ENCODE results near the gene FLYWCH2.

FLYWCH2 gene

DNA sequence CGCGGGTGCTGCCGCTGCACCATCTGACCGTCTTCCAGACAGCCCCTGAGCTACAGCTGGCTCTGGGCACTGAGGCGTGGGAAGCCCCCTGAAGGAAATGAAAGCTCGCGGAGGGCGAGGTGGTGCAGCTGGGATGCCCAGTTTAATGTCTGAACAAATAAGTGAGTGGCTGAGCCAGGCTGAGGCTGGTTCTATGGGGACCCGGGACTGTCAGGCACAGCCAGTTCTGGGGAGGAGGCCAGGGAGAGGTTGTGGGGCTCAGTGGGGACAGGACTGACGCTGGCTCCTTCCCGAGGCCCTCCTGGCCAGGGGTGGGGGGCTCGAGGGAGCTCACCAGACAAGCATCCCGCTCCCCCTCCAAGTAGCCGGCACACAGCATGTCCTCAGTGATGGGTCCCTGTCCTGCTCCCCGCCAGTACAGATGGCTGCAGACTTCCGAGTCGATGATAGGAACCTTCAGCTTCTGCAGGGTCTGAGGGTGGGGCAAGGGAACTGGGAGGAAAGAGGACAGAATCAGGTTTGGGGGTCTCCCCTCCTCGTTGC, 29.4 kb upstream of the FLYWCH2 start:
- no peak for DNase-seq (ENCODE audit: low read depth in 2 of 2, low spot score in 1 of 2)

DNA sequence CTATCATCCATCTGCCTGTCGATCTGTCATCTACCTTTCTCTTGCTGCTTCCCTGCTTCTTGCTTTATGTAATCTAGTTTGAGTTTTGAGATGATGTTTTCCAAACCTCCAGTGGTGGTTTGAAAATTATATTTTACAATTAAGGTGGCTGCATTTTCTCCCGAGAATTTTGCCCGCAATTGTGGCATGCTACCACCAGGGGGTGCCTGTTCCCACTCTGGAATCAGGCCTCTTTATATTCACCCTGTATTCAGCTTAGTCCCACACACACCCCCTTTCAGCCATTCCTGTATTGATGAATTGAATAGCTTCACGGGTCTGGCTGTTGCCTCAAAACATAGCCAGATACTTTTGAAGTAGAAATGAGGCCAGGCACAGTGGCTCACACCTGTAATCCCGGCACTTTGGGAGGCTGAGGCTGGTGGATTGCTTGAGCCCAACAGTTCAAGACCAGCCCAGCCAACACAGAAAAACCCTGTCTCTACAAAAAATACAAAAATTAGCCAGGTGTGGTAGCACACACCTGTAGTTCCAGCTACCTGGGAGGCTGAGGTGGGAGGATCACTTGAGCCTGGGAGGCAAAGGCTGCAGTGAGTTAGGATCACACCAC, 28.2 kb upstream of the FLYWCH2 start:
- DNase-seq (ENCODE audit: low read depth in 2 of 2, low spot score in 1 of 2) = no peak

DNA sequence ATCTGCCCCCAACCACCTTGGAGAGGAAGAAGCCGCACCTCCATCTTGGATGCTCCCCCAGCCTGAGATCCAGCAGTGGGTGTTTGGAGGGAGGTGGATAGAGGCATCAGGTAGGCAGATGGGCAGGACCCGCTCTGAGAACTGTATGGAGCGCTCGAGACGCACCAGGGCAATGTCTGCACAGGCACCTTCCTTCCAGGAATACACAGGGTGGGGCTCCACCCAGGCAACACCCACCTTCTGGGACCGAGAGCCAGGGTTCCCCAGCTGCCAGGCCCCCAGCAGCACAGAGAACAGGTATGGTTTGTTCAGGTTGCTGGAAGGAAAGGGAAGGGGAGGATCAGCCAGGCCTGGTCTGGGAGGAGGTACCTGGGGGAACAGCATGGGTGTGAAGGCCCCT, 27.5 kb upstream of the FLYWCH2 start:
- no peak for DNase-seq (ENCODE audit: low read depth in 2 of 2, low spot score in 1 of 2)

DNA sequence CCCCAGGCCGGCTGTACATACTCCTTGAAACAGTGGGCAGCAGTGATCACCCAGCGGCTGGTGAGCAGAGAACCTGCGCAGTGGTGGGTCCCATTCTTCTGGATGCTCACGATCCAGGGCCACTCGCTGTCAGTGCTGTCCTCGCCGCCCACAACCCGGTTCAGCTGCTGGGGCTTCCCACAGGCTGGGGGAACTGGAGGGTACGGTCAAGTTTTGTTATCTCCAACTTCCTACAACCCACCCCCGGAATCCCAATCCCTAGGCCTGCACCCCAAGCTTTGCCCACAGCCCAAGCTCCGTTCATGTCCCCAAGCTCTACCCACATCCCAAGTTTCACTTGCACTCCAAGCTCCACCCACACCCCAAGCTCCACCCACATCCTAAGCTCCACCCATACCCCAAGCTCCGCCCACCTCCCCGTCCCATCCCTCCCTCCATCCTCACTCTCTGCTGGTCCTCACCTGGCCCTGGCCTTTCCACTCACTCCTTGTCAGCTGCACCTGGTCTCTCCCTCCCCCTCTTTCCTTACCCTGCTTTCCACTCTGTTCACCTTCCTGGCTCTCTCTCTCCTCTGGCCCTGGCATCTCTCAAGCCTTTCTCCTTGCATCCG, 26.8 kb upstream of the FLYWCH2 start:
- DNase-seq (ENCODE audit: low read depth in 2 of 2, low spot score in 1 of 2) = no peak

DNA sequence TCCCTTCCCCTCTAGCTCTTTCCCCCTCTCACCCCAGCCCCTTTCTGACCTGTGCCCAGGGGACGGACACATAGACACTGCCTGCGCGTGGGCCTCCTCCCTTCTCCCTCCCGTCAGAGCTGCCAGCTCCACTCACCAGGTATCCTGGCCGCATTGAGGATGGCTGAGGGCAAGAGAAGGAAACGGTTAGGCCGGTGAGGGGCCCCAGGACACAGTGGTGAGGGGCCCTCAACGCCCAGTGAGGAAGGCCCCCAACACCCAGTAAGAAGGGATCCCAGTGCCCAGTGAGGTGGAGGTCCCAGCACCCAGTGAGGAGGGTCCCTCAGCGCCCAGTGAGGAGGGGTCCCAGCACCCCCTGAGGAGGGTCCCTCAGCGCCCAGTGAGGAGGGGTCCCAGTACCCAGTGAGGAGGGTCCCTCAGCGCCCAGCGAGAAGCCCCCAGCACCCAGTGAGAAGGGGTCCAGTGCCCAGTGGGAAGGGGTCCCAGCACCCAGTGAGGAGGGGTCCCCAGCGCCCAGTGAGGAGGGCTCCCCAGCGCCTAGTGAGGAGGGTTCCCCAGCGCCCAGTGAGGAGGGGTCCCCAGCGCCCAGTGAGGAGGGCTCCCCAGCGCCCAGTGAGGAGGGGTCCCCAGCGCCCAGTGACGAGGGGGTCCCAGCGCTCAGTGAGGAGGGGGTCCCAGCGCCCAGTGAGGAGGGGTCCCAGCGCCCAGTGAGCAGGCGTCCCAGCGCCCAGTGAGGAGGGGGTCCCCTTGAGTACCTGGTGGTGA, 26.1 kb upstream of the FLYWCH2 start:
- no peak for DNase-seq (ENCODE audit: low read depth in 2 of 2, low spot score in 1 of 2)

DNA sequence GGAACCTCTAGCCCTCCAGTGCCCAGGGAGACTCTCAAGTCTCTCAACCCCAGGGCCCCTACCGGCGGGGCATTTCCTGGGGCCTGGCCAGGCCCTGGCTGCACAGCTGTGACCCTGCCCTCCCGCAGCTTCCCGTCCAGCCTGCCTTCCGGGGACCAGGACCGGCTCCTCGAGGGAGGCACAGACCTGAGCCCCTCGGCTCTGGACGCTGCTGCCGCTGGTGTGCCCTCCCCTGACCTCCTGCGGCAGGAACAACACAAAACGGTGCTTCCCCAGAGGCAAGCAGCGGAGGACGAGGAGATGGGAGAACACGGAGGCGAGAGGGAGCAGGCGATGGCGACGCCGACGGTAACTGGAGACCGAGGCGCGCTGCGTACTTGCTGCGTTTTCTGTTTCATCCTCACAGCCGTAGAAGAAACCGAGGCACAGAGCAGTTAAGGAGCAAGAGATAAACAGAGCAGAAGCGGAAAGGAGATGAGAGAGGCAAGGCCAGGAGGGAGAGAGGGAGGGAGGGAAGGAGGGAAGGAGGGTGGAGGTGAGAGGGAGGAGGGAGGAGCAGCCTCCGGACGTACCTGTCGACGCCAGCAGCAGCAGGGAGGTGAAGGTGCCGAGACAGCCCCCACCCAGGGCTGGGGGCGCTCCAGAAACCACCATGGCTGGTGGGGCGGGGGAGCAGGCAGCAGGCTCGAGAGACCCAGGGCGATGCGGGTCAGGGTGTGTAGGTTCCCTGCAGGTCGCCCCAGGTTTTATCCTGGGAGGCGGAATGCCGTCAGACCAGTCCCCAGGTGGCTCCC, 25.4 kb upstream of the FLYWCH2 start, which contains the start of gene PRSS22:
Gene PRSS22, minus strand, starts transcription at position 720 of the 794 bp plus-strand sequence. Its CDS starts 66 bp downstream, at position 654.
- DNase-seq (ENCODE audit: low read depth in 2 of 2, low spot score in 1 of 2) = no peak

DNA sequence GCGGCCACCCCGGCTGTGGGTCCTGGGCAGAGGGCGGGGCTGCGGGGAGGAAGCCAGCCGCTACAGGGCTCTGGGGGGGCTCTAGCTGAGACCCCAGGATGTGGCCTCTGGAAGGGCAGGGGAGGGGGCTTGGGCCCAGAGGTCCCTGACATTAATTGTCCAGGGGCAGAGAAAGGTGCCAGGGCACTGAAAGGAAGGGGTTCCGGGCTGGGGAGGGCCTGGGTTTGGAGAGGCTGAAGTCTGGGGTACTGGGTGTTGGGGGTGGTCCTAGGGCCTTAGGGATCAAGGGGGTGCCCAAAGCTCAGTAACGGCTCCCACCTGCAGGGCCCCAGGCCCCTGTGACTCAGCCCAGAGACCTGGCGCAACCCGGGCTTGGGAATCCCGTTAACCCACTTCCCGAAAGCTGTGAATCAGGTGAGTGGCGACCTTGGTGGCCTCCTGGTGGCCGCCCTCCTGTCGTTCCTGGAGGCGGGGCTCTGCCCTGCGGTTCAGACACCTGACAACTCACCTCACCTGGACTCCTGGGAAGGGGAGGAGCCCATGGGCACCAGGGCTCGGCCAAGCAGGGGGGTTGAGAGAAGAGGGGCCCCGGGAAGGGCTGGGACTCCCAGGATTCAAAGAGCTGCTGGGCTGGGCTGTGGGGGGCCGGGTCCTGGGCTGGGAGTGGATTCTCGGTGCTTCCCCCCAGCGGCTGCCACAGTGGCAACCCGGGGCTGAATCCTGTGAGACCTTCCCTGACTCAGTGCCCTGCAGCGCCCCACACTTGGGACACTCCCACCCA, 24.6 kb upstream of the FLYWCH2 start:
- DNase-seq (ENCODE audit: low read depth in 2 of 2, low spot score in 1 of 2) = no peak

DNA sequence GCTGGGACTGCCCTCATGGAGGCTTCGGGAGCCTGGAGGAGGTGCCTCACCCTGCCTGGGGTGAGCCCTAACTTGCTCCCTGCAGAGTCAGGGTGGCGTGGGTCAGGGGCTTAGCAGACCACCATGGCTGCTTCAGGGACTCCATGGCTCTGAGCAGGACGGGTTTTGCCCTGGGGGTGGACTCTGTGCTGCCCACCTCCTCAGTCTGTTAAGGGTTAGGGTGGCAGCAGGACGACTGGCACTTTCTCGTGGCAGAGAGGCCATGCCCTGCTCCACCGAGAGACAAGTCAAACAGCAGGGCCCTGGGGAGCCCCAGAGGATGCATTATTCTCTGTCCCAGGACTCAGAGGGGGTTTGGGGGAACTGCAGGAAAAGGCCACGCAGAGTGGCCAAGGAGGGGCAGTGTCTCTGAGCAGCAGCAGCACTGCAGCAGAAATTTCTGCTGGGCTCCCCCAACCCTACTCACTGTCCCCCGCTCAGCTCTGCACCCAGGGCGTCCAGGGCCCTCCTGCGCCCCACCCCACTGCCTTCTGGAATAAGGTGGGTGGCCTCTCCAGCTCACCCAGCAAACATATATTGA, 23.2 kb upstream of the FLYWCH2 start:
- DNase-seq (ENCODE audit: low read depth in 2 of 2, low spot score in 1 of 2) = no peak

DNA sequence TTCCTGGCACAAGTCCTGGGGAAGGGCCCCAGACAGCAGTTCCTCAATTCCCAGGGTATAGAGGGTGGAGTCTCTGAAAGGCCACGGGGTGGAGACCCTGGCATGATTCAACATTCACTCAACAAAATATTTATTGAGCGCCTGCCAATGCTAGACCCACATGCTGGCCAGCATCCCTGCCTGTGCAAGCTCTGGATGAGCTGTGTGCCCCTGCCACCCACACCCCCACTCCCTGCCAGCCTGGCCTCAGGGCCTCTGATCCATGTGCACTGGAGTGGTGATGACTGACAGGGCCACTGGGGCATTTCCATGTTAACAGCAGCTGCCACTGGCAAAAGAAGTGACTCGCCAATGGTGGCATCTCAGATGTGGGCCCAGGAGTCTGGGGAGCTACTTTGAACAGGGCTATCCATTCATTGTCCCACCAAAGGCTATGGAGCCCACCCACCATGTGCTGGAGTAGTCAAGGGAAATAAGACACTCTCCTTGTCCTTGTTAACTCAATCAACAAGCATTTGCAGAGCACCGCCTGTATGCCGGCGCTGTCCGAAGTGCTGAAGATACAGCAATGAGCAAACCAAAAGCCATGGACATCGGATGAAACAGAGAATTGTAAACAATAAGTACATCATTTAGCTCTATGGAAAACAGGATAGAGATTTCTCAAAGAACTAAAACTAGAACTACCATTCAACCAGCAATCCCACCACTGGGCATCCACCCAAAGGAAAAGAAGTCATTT, 22.0 kb upstream of the FLYWCH2 start:
- no peak for DNase-seq (ENCODE audit: low read depth in 2 of 2, low spot score in 1 of 2)

DNA sequence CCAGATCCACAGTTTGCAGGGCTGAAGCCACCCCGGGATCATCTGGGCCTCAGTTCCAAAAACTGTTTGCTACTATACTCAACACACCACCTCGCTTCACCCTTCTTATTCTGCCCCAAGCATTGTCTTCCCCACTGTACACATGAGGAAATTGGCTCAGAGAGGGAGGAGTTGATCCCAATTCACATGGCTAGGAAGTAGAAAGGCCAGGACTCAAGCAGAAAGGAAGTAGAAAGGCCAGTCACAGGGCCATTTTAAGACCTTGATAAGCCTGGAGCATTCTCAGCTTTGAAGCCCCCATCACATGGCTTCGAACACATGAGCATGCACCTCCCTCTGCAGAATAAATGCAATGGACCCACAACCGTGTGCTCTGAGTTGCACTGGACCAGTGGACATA, 17.4 kb upstream of the FLYWCH2 start:
- no peak for DNase-seq (ENCODE audit: low read depth in 2 of 2, low spot score in 1 of 2)

DNA sequence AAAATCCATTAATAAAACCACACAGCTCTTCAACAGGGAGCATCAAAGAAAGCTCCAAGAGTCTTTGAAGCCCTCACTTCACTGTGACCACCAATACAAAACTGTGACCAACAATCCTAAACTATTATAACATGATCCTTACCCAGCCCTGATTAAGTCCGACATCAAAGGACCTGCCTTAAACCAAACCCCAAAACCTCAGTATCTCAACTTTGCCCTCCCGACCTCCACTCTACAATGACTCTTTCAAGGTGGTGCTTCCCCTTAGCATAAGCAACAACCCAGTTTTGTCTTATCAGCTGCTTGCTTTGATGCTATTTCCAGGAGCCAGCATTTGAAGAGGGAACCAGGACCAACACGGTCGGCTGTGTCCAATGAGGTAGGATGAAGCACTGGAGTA, 16.6 kb upstream of the FLYWCH2 start:
- no peak for DNase-seq (ENCODE audit: low read depth in 2 of 2, low spot score in 1 of 2)

DNA sequence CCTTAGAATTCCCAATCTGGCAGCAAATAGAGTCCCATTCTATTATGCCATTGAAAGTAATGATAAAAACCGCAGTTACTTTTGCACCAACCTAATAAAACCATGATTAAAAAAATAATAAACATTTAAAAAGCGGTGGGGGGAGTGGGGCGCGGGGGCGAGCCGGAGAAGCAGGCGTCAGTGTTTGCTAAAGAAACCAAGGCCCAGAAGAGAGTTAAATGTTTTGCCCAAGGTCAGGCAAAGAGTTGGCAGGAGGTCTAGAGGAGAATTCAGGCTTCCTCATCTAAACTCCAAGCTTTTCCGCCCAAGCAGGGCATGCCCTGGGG, 15.4 kb upstream of the FLYWCH2 start:
- DNase-seq (ENCODE audit: low read depth in 2 of 2, low spot score in 1 of 2) = no peak

DNA sequence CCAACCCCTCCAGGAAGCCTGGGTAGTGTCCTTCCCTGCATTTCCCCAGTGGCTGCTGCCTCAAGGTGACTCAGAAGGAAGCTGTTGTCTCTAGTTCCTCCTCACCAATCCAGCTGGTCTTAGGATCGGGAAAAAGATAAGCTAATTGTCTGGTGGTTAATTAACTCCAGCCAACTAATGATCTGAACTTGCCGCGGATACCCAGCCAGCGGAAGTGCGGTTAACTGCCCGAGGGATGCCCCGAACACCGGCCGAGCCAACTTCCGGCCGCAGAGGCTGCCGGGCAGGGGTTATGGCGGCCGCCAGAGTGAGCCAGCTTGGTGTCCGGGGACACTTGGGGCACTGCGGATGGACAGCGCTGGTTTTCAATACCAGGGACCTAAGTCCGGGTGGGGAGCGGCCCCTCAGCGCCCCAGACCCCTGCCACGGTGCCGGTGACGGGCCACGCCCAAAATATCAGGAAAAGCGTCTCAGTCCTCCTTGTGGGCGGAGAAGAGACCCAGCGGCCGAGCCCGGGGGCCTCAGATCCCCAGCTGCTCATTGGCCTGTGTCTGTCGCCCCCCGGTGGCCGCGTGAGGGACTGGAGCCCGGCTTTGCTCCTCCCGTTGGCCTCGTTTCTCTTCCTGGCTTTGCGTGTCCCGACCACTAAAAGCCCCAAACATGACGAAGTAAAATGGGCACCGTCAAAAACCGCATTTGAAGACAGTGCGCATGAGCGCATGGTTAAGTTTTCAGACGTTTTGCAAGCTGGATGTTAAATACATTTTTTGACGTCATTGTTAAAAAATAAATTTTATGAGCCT, 14.8 kb upstream of the FLYWCH2 start:
- DNase-seq (ENCODE audit: low read depth in 2 of 2, low spot score in 1 of 2) = peak; percentile 89 to 90

DNA sequence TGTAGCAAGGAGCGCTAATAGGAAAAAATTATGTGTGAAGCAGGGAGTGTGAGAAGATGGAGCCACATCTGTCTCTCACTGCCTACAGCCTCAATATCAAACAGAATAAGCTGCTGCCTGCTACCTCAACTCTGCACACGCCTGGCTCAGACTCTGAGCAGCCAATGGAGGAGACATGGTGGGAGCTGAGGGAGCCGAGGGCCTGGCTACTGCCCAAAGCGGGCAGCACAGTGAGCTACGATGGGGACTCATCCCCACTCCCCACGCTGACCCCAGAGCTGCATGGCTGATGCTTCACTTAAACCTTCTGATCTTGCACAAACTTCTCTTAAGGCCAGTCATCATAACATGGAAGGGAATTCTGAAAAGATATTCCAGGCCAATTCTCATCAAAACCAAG, 11.1 kb upstream of the FLYWCH2 start:
- DNase-seq (ENCODE audit: low read depth in 2 of 2, low spot score in 1 of 2) = no peak

DNA sequence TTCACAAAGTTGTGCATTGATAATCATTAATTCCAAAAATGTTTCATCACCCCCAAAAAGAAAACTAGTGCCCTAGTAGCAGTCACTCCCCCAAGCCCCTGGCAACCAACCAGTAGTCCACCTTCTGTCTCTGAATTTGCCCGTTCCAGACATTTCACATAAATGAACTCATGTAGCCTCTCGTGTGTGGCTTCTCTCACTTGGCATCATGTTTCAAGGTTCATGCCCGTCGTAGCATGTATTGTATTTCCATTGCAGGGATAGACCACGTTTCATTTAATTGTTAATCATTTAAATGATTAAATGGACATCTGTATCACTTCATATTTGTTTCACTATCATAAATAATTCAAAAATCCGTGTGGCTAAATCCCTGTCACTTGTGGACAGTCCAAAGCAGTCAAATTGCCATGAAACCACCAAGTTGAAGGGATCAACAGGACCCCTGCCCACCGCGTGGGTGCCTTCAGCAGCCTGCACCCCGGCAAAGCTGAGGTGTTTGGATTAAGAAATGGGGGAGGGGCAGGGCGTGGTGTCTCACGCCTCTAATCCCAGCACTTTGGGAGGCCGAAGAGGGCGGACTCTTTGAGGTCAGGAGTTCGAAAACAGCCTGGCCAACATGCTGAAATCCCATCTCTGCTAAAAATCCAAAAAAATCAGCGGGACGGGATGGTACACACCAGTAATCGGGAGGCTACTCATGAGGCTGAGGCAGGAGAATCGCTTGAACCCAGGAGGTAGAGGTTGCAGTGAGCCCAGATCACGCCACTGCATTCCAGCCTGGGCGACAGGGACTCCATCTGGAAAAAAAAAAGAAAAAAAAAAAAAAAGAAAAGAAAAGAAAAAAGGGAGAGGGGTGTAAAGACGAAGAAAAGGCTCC, 8.7 kb upstream of the FLYWCH2 start:
- DNase-seq (ENCODE audit: low read depth in 2 of 2, low spot score in 1 of 2) = no peak

DNA sequence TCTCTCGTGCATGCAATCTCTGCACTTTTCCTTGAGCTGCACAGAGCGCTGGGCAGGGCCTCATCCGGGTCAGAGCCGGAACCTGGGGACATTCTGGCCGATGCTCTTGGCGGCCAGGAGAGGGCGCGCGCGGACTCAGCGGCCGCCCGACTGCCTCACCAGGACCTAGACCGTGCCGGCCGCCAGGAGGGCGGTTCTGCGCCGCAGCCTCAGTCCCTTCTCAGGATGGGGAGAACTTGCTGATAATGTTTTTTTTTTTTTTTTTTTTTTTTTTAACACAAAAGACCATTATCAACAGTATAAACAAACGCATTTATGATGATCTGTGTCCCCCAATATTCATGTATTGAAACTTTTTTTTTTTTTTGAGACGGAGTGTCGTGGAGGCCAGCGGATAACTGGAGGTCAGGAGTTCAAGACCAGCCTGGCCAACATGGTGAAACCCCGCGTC, 8.1 kb upstream of the FLYWCH2 start:
- peak; percentile 32 for DNase-seq (ENCODE audit: low read depth in 2 of 2, low spot score in 1 of 2)

DNA sequence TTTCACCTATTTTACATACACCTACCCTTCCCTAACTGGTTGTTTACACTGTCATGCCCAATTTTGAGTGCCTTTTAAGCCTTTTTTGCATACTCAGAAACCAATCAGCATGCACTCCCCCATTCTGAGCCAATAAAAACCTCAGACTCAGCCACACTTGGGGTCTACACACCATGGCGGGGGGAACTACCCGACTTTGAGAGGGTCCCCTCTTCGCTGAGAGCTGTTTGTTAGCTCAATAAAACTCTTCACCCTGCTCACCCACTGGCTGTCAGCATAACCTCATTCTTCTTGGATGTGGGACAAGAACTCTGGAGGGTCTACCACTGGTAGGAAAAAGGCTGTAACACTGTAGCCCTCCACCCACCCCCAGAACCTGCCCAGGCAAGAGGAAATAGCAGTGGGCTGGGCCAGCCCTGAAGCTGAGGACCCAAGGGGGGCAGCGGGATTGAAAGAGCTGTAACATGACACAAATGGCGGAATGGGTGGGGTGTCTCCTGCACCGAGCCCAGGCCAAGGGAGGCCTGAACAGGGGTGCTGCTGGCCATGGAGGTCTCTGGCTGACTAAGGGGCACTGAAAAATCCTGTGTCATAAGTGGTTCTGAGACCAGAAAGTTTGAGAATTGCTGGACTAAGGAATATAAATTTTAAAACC, 3.0 kb upstream of the FLYWCH2 start:
- no peak for DNase-seq (ENCODE audit: low read depth in 2 of 2, low spot score in 1 of 2)

All from stimulated activated CD8-positive, alpha-beta memory T cell treated with anti-CD3 and anti-CD28 coated beads, Interleukin-4, amount 100 ng/mL, for 1 hour (primary cell).